Breast epithelium (tissue), 3 donors: ENCODE measurements around the gene MMP19.

ENCODE experiments used
- POLR2A ChIP-seq: fragments of 450-650 bp; IDR thresholded peaks from one replicate; pipeline ENCODE4 v1.6.1; 2016; ENCODE audit warnings: antibody characterized with exemption, mild to moderate bottlenecking, moderate library complexity
- POLR2AphosphoS5 ChIP-seq, 3 donors: sonication (generic); formaldehyde crosslinking; IDR thresholded peaks; one replicate each; pipeline ENCODE4 v1.6.1; 2017; ENCODE audit warnings: antibody characterized with exemption in 3 of 3
- TF ChIP-seq, protein P1 (sequence below), 3 donors: fragments of 450-650 bp; IDR thresholded peaks; one replicate each; pipeline ENCODE4 v1.5.1; 2016 to 2017; ENCODE audit warnings: antibody characterized with exemption in 3 of 3, mild to moderate bottlenecking in 3 of 3, moderate library complexity in 3 of 3

- TF ChIP-seq POLR2AphosphoS5 (IDR thresholded peaks at IDR 0.05) (no peak), POLR2A (no peak)
- TF ChIP-seq, protein P1, sequence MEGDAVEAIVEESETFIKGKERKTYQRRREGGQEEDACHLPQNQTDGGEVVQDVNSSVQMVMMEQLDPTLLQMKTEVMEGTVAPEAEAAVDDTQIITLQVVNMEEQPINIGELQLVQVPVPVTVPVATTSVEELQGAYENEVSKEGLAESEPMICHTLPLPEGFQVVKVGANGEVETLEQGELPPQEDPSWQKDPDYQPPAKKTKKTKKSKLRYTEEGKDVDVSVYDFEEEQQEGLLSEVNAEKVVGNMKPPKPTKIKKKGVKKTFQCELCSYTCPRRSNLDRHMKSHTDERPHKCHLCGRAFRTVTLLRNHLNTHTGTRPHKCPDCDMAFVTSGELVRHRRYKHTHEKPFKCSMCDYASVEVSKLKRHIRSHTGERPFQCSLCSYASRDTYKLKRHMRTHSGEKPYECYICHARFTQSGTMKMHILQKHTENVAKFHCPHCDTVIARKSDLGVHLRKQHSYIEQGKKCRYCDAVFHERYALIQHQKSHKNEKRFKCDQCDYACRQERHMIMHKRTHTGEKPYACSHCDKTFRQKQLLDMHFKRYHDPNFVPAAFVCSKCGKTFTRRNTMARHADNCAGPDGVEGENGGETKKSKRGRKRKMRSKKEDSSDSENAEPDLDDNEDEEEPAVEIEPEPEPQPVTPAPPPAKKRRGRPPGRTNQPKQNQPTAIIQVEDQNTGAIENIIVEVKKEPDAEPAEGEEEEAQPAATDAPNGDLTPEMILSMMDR (IDR thresholded peaks at IDR 0.05): no peak
These were observed 18.0 kb downstream of the MMP19 start for GRCh38 chr12:55824726-55825125.
